Keratinocyte (primary cell): ENCODE results near the gene ANGPT4. TPM values are rescaled to one million over a fixed set of nuclear protein-coding genes. Genes with fewer than 3 reads are reported as not detected.

Source experiments
- DNase-seq: peaks from one replicate; pipeline ENCODE4 v3.0.0-alpha.2; 2011; ENCODE audit warnings: low read depth, missing footprints, low spot score
- FAIRE-seq: peaks from 2 replicates; lab custom pipeline; 2011; peaks lifted over from hg19 to GRCh38; lab: Jason Lieb, UNC
- H2AFZ ChIP-seq: 2 replicates; pipeline ENCODE4 v1.6.0; 2012; ENCODE audit warnings: low read length, control low read depth, inconsistent platforms; ENCODE audit not compliant: control insufficient read depth
- H3K27ac ChIP-seq: 2 replicates; pipeline ENCODE4 v1.5.1; 2011; ENCODE audit warnings: low read length; ENCODE audit not compliant: control insufficient read depth, insufficient read depth
- H3K27me3 ChIP-seq: 3 replicates; pipeline ENCODE4 v1.6.0; 2011; ENCODE audit warnings: low read length; ENCODE audit not compliant: control insufficient read depth, insufficient read depth; ENCODE audit errors: extremely low read depth
- H3K36me3 ChIP-seq, 2 experiments: 2 replicates in 1 of 2; 3 replicates in 1 of 2; pipeline ENCODE4 v1.5.1; 2011; ENCODE audit warnings: low read length in 2 of 2, mild to moderate bottlenecking in 1 of 2; ENCODE audit not compliant: control insufficient read depth in 2 of 2, insufficient read depth in 2 of 2; ENCODE audit errors: extremely low read depth in 1 of 2
- H3K4me1 ChIP-seq: 3 replicates; pipeline ENCODE4 v1.5.1; 2011; ENCODE audit warnings: low read length; ENCODE audit not compliant: control insufficient read depth, insufficient read depth; ENCODE audit errors: extremely low read depth
- H3K4me2 ChIP-seq: 3 replicates; pipeline ENCODE4 v1.6.0; 2011; ENCODE audit warnings: low read depth, low read length; ENCODE audit not compliant: control insufficient read depth, insufficient read depth; ENCODE audit errors: extremely low read depth
- H3K4me3 ChIP-seq, 3 experiments: fragments of 200-600 bp in 1 of 3; sonication (generic) in 1 of 3; 2 replicates in 2 of 3; 3 replicates in 1 of 3; pipeline ENCODE4 v1.5.1; 2011 to 2016; ENCODE audit warnings: low read length in 3 of 3, mild to moderate bottlenecking in 3 of 3, control low read depth in 2 of 3, inconsistent platforms in 1 of 3, low read depth in 1 of 3, mixed read lengths in 1 of 3, mixed run types in 1 of 3, moderate library complexity in 1 of 3; ENCODE audit not compliant: control insufficient read depth in 2 of 3, insufficient read depth in 2 of 3; ENCODE audit errors: extremely low read depth in 1 of 3
- H3K79me2 ChIP-seq: 2 replicates; pipeline ENCODE4 v1.6.0; 2012; ENCODE audit warnings: low read length; ENCODE audit not compliant: control insufficient read depth, insufficient read depth
- H3K9ac ChIP-seq: 3 replicates; pipeline ENCODE4 v1.6.0; 2011; ENCODE audit warnings: low read length; ENCODE audit not compliant: control insufficient read depth, insufficient read depth; ENCODE audit errors: extremely low read depth
- H3K9me1 ChIP-seq: 3 replicates; pipeline ENCODE4 v1.6.0; 2011; ENCODE audit warnings: low read length; ENCODE audit not compliant: control insufficient read depth, insufficient read depth; ENCODE audit errors: extremely low read depth
- H3K9me3 ChIP-seq: 2 replicates; pipeline ENCODE4 v1.5.1; 2012; ENCODE audit warnings: low read depth, low read length; ENCODE audit not compliant: control insufficient read depth
- H4K20me1 ChIP-seq: 3 replicates; pipeline ENCODE4 v1.6.0; 2011; ENCODE audit warnings: low read length; ENCODE audit not compliant: control insufficient read depth, insufficient read depth; ENCODE audit errors: extremely low read depth
- EZH2 ChIP-seq: IDR thresholded peaks from one replicate; pipeline ENCODE4 v1.6.1; 2012; ENCODE audit warnings: inconsistent platforms, mild to moderate bottlenecking, low read length, moderate library complexity
- dilution Hi-C: fragments of 300-500 bp; cut with MboI; formaldehyde crosslinking; loops from one replicate; pipeline ENCODE4 v1.7.0; 2020; ENCODE audit warnings: low sequenced_read_pairs; ENCODE audit not compliant: extremely low pct_ligation_motif_present
- polyA plus RNA-seq, 5 experiments: library from polyadenylated mRNA; depleted of rRNA in 3 of 5; stranded (reverse) in 3 of 5; stranded (forward) in 1 of 5; unstranded in 1 of 5; fragments of >200 nt; gene quantifications; 1 replicate in 1 of 5; 2 replicates in 3 of 5; 3 replicates in 1 of 5; pipeline versions ENCODE4 v1.2.1 to v1.2.3, GENCODE V29; 2011 to 2012; ENCODE audit warnings: missing spikeins in 2 of 5, low read depth in 1 of 5, low replicate concordance in 1 of 5
- TF ChIP-seq, protein P1 (sequence below), 3 experiments: IDR thresholded peaks in 1 of 3; conservative IDR thresholded peaks in 1 of 3; optimal IDR thresholded peaks in 1 of 3; 2 replicates in 2 of 3; 3 replicates in 1 of 3; pipeline versions ENCODE3 to v1.5.1; 2011; ENCODE audit warnings: low read length in 3 of 3, mild to moderate bottlenecking in 3 of 3, moderate library complexity in 2 of 3, control low read depth in 1 of 3, inconsistent platforms in 1 of 3; ENCODE audit not compliant: insufficient read depth in 2 of 3; ENCODE audit errors: extremely low read depth in 1 of 3

The ANGPT4 gene
- polyA plus RNA-seq, 1 donor (not counting 4 experiments of a cell fraction or from before 2014, with no cell fraction given): not detected

DNA sequence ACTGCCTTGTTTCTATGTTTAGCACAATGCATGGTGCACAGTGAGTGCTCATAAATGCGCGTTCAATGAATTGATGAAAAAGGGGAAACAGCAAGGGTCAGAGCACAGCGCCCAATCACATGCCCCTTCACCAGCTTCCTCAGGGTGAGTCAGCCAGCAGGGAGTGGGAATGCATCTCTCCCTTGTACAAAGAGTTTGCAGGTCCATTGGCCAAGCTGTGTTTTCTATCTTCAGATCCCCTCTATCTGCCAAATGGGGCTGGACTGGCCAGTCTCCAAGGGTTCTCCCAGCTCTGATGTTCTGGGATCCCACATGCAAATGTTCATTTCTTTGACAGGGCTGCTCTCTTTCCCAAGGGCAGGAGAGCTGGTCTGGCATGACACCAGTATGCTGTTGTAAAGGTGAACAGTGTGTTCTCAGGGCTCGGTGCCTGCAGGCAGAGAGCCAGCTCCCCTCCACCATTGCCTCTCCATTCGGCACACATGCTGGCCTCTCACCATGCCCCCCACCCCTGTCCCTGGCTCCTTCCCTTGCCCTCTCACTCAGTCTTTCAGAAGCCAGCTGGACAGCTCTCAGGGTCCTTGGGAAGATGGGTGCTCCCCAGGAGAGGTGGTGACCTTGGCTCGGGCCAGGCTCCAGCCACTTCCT, 25.0 kb downstream of the ANGPT4 start:
- FAIRE-seq: no peak
- Histone ChIP-seq H3K4me1 (no peaks in the 10 kb centered on the region), H3K9ac (no peak overlapping the region), H3K36me3 (no peaks in the 10 kb centered on the region), H3K9me1 (no peaks in the 10 kb centered on the region), H3K4me3 (no peak overlapping the region), H2AFZ (no peak overlapping the region), H3K4me2 (no peak overlapping the region), H3K79me2 (no peaks in the 10 kb centered on the region), H4K20me1 (no peaks in the 10 kb centered on the region), H3K27me3 (peaks cover 4% of the 10 kb centered on the region), H3K9me3 (no peaks in the 10 kb centered on the region), H3K27ac (no peak overlapping the region)
- TF ChIP-seq, protein P1, sequence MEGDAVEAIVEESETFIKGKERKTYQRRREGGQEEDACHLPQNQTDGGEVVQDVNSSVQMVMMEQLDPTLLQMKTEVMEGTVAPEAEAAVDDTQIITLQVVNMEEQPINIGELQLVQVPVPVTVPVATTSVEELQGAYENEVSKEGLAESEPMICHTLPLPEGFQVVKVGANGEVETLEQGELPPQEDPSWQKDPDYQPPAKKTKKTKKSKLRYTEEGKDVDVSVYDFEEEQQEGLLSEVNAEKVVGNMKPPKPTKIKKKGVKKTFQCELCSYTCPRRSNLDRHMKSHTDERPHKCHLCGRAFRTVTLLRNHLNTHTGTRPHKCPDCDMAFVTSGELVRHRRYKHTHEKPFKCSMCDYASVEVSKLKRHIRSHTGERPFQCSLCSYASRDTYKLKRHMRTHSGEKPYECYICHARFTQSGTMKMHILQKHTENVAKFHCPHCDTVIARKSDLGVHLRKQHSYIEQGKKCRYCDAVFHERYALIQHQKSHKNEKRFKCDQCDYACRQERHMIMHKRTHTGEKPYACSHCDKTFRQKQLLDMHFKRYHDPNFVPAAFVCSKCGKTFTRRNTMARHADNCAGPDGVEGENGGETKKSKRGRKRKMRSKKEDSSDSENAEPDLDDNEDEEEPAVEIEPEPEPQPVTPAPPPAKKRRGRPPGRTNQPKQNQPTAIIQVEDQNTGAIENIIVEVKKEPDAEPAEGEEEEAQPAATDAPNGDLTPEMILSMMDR (optimal IDR thresholded peaks at IDR 0.05 in 1 of 3, IDR thresholded peaks at IDR 0.05 in 1 of 3, conservative IDR thresholded peaks at IDR 0.05 in 1 of 3; ENCODE audit: extremely low read depth in 1 of 3, insufficient read depth in 2 of 3, low read length in 3 of 3): no peak
- no peak for TF ChIP-seq EZH2
- dilution Hi-C loops: no loop called here
- DNase-seq: no peak

DNA sequence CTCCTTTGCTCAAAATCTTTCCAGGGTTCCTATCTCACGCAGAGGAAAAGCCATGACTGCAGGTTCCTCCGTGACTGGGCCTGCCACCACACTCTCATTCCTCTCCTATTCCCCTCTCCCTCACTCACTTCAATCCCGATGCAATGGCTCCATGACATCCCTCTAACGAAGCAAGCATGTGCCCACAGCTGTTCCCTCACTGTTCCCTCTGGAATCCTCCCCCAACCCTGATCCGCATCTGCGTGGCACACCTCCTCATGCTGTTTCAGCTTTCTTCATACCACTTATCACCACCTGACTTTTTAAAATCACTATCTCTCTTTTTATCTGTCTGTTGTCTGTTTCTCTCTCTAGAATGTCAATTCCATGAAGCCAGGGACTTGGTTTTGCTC, 25.5 kb downstream of the ANGPT4 start:
- no peak for FAIRE-seq
- dilution Hi-C loops: no loop called here
- Histone ChIP-seq H3K9ac (no peak overlapping the region), H3K9me1 (no peaks in the 10 kb centered on the region), H3K79me2 (no peaks in the 10 kb centered on the region), H4K20me1 (no peaks in the 10 kb centered on the region), H3K27me3 (peaks cover 5% of the 10 kb centered on the region), H3K4me1 (no peaks in the 10 kb centered on the region), H3K4me3 (no peak overlapping the region), H3K9me3 (no peaks in the 10 kb centered on the region), H3K27ac (no peak overlapping the region), H3K36me3 (no peaks in the 10 kb centered on the region), H2AFZ (no peak overlapping the region), H3K4me2 (no peak overlapping the region)
- TF ChIP-seq, protein P1 (optimal IDR thresholded peaks at IDR 0.05 in 1 of 3, IDR thresholded peaks at IDR 0.05 in 1 of 3, conservative IDR thresholded peaks at IDR 0.05 in 1 of 3; ENCODE audit: extremely low read depth in 1 of 3, insufficient read depth in 2 of 3, low read length in 3 of 3): no peak
- no peak for TF ChIP-seq EZH2
- no peak for DNase-seq
